ENCODE data around the gene CRYBB3.
"Not testable (repeated sequence)": the region's sequence is repeated elsewhere in the genome, so short reads cannot be mapped to it uniquely, and the experiment has no call there.

Gene CRYBB3

DNA sequence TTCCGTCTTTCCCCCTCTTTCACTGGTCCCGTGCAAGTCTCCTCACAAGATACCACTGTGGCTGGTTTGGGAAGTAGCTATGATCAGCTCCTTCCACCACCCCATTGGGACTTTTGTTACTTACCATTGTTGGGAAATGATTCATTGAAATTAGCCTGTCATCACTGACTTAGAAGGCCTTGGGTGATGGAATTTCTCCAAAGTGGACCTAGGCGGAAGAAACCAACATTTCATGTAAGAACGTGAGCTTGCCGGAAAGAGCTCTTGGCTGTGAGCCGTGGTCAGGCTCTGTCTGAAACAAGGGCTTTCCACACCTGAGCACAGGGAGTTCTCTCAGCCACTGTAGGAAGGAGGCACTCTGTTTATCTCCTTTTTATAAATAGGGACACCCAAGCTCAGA is 23.5 kb upstream of the CRYBB3 start:
- TF ChIP-seq, protein P1, sequence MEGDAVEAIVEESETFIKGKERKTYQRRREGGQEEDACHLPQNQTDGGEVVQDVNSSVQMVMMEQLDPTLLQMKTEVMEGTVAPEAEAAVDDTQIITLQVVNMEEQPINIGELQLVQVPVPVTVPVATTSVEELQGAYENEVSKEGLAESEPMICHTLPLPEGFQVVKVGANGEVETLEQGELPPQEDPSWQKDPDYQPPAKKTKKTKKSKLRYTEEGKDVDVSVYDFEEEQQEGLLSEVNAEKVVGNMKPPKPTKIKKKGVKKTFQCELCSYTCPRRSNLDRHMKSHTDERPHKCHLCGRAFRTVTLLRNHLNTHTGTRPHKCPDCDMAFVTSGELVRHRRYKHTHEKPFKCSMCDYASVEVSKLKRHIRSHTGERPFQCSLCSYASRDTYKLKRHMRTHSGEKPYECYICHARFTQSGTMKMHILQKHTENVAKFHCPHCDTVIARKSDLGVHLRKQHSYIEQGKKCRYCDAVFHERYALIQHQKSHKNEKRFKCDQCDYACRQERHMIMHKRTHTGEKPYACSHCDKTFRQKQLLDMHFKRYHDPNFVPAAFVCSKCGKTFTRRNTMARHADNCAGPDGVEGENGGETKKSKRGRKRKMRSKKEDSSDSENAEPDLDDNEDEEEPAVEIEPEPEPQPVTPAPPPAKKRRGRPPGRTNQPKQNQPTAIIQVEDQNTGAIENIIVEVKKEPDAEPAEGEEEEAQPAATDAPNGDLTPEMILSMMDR (IDR thresholded peaks at IDR 0.05; ENCODE audit: low read depth, low read length) = no peak

DNA sequence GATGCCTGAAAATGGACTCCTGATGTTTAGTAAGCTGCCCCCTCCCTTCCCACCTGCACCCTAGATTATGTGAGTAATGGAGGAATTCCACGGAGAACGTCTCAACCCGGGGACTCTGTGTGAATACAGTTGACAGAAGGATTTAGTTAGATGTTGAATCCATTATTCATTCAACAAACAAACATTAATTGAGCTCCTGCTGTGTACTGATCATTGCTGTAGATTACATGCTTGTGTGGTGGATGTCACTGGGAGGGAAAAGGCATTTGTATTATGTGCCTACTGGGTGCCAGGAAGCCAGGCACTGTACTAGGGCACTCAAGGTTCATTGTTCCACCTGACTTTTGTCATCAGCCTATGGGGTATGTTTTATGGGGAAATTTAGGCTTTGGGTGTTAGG is 22.9 kb upstream of the CRYBB3 start:
- no peak overlapping the region for H3K4me3 ChIP-seq (ENCODE audit: low read depth, low read length)
- TF ChIP-seq, protein P1 (IDR thresholded peaks at IDR 0.05; ENCODE audit: low read depth, low read length) = no peak

More for the DNA sequence above, 23.5 kb upstream of the CRYBB3 start:
- no peak overlapping the region for H3K4me3 ChIP-seq (ENCODE audit: low read depth, low read length)

DNA sequence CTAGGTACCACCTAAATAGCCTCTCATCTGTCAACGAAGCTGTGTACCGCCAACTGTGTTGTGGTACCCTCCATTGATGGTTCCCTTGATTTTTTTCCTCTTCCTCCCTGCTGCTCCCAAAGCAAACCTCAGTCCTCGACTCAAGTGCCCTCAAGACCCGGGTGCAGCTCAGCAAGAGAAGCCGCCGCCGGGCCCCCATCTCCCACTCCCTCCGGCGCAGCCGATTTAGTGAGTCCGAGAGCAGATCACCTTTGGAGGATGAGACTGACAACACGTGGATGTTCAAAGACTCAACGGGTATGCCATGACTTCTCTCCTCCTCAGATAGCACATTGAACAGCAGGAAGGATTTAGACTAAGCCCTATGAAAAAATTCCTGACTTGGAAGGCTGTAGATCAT is 22.4 kb upstream of the CRYBB3 start:
- no peak overlapping the region for H3K4me3 ChIP-seq (ENCODE audit: low read depth, low read length)
- TF ChIP-seq, protein P1 (IDR thresholded peaks at IDR 0.05; ENCODE audit: low read depth, low read length) = no peak

- H3K4me3 ChIP-seq (ENCODE audit: low read depth, low read length) = no peak overlapping the region
- TF ChIP-seq, protein P1 (IDR thresholded peaks at IDR 0.05; ENCODE audit: low read depth, low read length) = no peak
These were observed 21.8 kb upstream of the CRYBB3 start for GRCh38 chr22:25177895-25178294.

DNA sequence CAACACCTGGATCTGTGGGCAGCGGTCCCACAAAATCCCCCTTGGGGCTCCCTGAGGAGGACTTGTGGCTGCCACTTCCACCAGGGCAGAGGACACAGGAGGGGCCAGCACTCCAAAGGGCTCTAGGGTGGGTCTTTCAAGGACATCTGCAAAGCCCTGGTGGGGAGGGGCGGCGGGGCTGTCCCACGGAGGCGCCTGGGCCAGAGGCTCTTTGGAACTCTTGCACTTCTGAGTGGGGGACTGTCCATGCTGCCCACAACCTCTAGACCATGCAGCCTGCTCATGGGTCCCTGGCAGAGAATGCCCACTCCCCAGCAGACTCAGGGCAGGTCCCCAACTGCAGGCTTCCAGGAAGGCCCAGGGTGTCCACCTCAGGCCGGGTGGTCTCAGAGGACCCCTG is 21.3 kb upstream of the CRYBB3 start:
- H3K4me3 ChIP-seq (ENCODE audit: low read depth, low read length) = not testable (repeated sequence)

DNA sequence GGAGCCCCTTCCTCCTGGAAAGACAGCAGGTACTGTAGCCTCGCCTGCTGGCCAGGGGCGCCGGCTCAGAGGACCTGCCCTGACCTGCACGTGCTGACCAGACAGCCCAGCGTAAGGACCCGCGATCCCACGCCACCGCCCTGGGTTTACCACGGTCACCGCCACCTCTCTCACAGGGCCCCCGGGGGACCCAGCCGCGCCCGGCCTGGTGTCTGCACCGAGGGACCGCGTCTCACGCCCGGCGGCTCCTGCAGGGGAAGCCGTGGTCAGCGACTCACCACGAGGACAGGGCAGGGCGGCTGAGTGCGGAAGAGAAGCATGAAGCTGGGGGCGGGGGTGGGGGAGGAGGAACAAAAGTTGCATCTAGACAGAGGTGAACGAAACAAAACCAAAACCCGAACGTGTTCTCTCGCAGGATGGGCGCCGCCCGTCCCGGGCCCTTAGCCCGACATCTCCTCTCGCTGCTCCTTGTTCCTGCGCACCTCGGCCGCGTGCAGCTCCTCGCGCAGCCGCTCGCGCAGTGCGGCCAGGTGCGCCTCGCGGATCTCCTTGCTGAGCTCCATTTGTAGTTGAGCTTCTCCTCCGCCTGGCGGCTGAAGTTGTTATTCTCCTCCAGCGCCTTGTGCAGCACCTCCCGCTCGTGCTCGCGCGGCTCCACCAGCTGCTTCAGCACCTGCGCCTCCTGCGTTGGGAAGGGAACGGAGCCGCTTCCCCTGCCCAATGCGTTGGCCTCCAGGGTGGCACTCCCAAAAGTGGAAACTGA is 20.6 kb upstream of the CRYBB3 start:
- H3K4me3 ChIP-seq (ENCODE audit: low read depth, low read length) = not testable (repeated sequence)

DNA sequence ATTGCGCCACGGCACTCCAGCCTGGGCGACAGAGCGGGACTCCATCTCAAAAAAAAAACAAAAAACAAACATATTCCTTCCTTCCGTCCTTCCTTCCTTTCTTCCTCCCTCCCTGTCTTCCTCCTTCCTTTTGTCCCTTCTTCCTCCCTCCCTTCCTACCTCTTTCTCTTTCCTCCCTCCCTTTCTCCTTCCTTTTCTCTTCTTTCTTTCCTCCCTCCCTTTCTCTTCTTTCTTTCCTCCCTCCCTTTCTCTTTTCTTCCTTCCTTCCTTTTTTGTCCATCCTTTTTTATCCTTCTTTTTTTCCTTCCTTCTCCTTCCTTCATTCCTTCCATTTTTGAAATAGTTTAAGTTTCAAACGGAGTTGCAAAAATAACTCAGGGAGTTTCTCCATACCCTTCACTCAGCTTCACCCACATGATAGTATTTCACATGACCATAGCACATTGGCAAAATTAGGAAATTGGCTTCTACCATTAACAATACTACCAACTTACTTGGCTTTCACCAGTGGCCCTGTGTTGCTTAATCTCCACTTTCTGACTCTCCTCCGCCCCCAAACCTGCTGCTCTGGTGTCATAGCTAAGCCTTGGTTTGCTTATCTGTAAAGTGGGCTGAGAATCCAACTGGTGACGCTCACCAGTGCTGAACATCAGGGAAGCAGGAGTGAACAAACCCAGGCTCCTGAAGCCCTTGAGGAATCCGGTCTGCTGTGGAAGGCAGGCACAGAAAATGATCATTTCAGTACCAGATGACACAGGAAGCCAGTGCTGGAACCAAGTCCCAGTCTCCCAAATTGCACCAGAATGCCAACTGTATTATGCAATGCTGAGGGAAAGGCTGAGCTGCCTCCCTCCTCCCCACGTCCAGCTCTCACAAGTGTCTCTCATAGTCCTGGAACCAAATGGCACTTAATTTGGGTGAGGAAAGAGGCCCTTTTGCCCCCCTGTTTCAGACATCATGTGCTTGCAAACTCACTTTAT is 17.2 kb upstream of the CRYBB3 start:
- TF ChIP-seq, protein P1 (IDR thresholded peaks at IDR 0.05; ENCODE audit: low read depth, low read length) = no peak

GRCh38 chr22:25183949-25184619 is 15.6 kb upstream of the CRYBB3 start:
- TF ChIP-seq, protein P1 (IDR thresholded peaks at IDR 0.05; ENCODE audit: low read depth, low read length) = no peak
- no peak overlapping the region for H3K4me3 ChIP-seq (ENCODE audit: low read depth, low read length)

More for the DNA sequence above, 17.2 kb upstream of the CRYBB3 start:
- no peak overlapping the region for H3K4me3 ChIP-seq (ENCODE audit: low read depth, low read length)
